ENCODE data around the gene MC4R.

DNA sequence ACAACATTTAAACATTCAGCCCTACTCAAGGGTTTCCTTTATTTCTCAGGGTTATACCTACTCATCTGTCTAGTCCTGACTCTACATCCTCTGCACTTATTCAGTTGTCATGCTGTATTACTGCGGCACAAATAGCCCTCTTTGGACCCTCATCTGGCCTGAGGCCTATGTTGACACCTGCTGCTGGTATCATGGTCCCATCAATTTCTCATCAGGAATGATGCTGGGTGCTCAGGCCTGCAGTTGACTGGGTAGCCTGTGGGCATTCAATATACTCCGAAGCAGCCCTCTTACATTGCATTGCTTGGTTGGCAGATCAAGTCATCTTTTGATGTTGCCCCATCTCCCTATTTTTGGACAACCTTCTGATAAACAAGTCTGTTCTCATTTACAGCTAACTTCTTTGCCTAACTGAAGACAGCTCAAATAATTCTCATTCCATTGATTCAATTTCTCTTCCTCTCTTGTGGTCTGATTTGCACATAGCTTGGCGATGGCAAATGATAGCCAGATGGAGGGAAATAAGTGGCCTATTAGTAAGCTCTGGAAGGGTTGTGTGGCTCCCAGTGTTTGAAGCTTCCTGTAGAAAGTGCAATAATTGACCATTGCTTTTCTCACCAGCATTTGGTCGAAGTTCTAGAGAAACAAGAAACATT lies 19.1 kb upstream of the MC4R start:
- TF ChIP-seq POLR2A (IDR thresholded peaks at IDR 0.05), result no peak
- TF ChIP-seq, protein P1, sequence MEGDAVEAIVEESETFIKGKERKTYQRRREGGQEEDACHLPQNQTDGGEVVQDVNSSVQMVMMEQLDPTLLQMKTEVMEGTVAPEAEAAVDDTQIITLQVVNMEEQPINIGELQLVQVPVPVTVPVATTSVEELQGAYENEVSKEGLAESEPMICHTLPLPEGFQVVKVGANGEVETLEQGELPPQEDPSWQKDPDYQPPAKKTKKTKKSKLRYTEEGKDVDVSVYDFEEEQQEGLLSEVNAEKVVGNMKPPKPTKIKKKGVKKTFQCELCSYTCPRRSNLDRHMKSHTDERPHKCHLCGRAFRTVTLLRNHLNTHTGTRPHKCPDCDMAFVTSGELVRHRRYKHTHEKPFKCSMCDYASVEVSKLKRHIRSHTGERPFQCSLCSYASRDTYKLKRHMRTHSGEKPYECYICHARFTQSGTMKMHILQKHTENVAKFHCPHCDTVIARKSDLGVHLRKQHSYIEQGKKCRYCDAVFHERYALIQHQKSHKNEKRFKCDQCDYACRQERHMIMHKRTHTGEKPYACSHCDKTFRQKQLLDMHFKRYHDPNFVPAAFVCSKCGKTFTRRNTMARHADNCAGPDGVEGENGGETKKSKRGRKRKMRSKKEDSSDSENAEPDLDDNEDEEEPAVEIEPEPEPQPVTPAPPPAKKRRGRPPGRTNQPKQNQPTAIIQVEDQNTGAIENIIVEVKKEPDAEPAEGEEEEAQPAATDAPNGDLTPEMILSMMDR (IDR thresholded peaks at IDR 0.05), result no peak
